ENCODE measurements around the gene PKIG.

DNA sequence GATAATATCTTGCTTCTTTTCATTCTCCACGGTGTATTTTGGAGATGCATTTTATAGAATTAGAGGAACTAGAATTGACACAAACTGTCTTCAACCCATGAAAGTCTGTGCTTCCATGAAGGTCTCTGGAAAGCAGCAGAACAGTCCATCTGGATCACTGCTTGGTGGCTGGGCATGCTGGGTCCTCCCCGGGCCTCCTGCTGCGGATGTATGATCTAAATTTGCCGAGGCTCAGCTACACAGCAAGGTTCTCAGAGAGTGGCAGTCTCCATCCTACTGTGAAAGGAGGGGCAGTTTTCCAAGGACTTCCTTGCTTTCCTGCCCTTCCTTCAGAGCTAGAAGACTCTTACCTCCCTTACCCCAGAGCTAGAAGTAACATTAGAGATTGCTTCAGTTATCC is 15.1 kb downstream of the PKIG start:
- TF ChIP-seq, protein P1, sequence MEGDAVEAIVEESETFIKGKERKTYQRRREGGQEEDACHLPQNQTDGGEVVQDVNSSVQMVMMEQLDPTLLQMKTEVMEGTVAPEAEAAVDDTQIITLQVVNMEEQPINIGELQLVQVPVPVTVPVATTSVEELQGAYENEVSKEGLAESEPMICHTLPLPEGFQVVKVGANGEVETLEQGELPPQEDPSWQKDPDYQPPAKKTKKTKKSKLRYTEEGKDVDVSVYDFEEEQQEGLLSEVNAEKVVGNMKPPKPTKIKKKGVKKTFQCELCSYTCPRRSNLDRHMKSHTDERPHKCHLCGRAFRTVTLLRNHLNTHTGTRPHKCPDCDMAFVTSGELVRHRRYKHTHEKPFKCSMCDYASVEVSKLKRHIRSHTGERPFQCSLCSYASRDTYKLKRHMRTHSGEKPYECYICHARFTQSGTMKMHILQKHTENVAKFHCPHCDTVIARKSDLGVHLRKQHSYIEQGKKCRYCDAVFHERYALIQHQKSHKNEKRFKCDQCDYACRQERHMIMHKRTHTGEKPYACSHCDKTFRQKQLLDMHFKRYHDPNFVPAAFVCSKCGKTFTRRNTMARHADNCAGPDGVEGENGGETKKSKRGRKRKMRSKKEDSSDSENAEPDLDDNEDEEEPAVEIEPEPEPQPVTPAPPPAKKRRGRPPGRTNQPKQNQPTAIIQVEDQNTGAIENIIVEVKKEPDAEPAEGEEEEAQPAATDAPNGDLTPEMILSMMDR (IDR thresholded peaks at IDR 0.05; ENCODE audit: extremely low read depth in 1 of 2, insufficient read depth in 1 of 2, low read depth in 1 of 2, low read length in 2 of 2): no peak
- TF ChIP-seq GATA2 (IDR thresholded peaks at IDR 0.05; ENCODE audit: insufficient read depth, insufficient read length, low read depth, low read length): no peak
- no peak for TF ChIP-seq POLR2A (IDR thresholded peaks at IDR 0.05; ENCODE audit: low read depth, low read length)
- no peak for TF ChIP-seq POLR2AphosphoS5 (IDR thresholded peaks at IDR 0.05; ENCODE audit: insufficient read depth, low read depth, low read length)
- no peak for TF ChIP-seq MYC (IDR thresholded peaks at IDR 0.05; ENCODE audit: low read depth, low read length)
- TF ChIP-seq EZH2 (IDR thresholded peaks at IDR 0.05; ENCODE audit: borderline replicate concordance, low read depth, low read length, severe bottlenecking): no peak
